Prostate gland (tissue), 2 donors: ENCODE results near the gene KRTAP19-8. TPM values are rescaled to one million over a fixed set of nuclear protein-coding genes. Genes with fewer than 3 reads are reported as not detected.

Source experiments
- DNase-seq: peaks from one replicate; pipeline ENCODE4 v3.0.0-alpha.2; 2019; ENCODE audit warnings: low spot score
- H3K27ac ChIP-seq, 2 donors: fragments of 200-600 bp; sonication (generic); 2 replicates each; pipeline ENCODE4 v1.5.1; 2017 to 2019
- H3K27me3 ChIP-seq: fragments of 200-600 bp; sonication (generic); replicated peaks from 2 replicates; pipeline ENCODE4 v1.5.1; 2019; ENCODE audit not compliant: insufficient read depth
- H3K36me3 ChIP-seq, 2 donors: fragments of 200-600 bp; sonication (generic); 1 replicate in 1 of 2; 2 replicates in 1 of 2; pipeline versions ENCODE4 v1.5.1 to v1.8.1; 2017 to 2019
- H3K4me1 ChIP-seq: fragments of 200-600 bp; sonication (generic); replicated peaks from 2 replicates; pipeline ENCODE4 v1.5.1; 2019
- H3K4me3 ChIP-seq, 2 donors: fragments of 200-600 bp; sonication (generic); 2 replicates each; pipeline ENCODE4 v1.5.1; 2017 to 2019
- H3K9me3 ChIP-seq: fragments of 200-600 bp; sonication (generic); 2 replicates; pipeline ENCODE4 v1.5.1; 2017
- POLR2A ChIP-seq: fragments of 450-650 bp; IDR thresholded peaks from one replicate; pipeline ENCODE4 v1.6.1; 2016; ENCODE audit warnings: antibody characterized with exemption, mild to moderate bottlenecking
- POLR2AphosphoS5 ChIP-seq: sonication (generic); formaldehyde crosslinking; IDR thresholded peaks from one replicate; pipeline ENCODE4 v1.6.1; 2017; ENCODE audit warnings: antibody characterized with exemption
- WGBS: methylation state at CpG from one replicate; pipeline ENCODE4 v1.1.5; 2018; 5-methylcytosine and 5-hydroxymethylcytosine counted together
- intact Hi-C: fragments of 100-400 bp; cut with DNase I; formaldehyde crosslinking; loops from one replicate; pipeline ENCODE4 v1.14.2; 2022
- total RNA-seq, 2 donors: library from RNA; depleted of rRNA; stranded (reverse); fragments of >200 nt; gene quantifications; one replicate each; pipeline ENCODE4 v1.1.0, GENCODE V29; 2016
- TF ChIP-seq, protein P1 (sequence below), 4 experiments: fragments of 200-600 bp in 2 of 4; fragments of 450-650 bp in 2 of 4; sonication (generic) in 2 of 4; IDR thresholded peaks; 1 replicate in 3 of 4; 2 replicates in 1 of 4; pipeline ENCODE4 v1.5.1; 2016 to 2019; ENCODE audit warnings: antibody characterized with exemption in 4 of 4, mild to moderate bottlenecking in 2 of 4, moderate library complexity in 2 of 4

Gene KRTAP19-8
- total RNA-seq, 2 donors from 2014 or later, result not detected

DNA sequence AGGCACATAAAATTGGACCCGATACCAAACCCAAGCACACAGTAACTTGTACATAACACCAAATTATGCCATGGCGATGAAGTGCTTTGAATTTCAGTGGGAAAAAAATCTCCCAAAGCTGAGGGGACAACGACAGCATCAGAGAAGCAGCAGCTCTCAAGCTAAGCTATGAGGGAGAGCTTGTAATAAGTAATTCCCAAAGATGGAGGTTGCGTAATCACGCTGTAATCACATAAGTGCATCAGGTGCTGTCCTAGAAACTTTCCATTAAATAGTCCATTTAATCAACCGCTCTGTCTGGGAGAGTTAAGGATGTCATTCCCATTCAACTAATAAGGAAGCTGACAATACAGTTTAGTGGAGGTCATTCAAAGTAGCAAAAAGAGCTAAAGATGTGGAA lies 37.6 kb upstream of the KRTAP19-8 start:
- intact Hi-C loops, result no loop called here
- H3K4me3 ChIP-seq, result no peak overlapping the region
- H3K36me3 ChIP-seq, result no peaks in the 10 kb centered on the region
- H3K27ac ChIP-seq, result no peak overlapping the region
- TF ChIP-seq, protein P1, sequence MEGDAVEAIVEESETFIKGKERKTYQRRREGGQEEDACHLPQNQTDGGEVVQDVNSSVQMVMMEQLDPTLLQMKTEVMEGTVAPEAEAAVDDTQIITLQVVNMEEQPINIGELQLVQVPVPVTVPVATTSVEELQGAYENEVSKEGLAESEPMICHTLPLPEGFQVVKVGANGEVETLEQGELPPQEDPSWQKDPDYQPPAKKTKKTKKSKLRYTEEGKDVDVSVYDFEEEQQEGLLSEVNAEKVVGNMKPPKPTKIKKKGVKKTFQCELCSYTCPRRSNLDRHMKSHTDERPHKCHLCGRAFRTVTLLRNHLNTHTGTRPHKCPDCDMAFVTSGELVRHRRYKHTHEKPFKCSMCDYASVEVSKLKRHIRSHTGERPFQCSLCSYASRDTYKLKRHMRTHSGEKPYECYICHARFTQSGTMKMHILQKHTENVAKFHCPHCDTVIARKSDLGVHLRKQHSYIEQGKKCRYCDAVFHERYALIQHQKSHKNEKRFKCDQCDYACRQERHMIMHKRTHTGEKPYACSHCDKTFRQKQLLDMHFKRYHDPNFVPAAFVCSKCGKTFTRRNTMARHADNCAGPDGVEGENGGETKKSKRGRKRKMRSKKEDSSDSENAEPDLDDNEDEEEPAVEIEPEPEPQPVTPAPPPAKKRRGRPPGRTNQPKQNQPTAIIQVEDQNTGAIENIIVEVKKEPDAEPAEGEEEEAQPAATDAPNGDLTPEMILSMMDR (IDR thresholded peaks at IDR 0.05), result no peak
- TF ChIP-seq POLR2AphosphoS5, result no peak
- TF ChIP-seq POLR2A, result no peak
- DNase-seq, result no peak
- H3K4me1 ChIP-seq, result no peaks in the 10 kb centered on the region
- WGBS, result 92% methylated on average over 6 of the region's 6 CpGs
- no peaks in the 10 kb centered on the region for H3K9me3 ChIP-seq
- no peaks in the 10 kb centered on the region for H3K27me3 ChIP-seq

DNA sequence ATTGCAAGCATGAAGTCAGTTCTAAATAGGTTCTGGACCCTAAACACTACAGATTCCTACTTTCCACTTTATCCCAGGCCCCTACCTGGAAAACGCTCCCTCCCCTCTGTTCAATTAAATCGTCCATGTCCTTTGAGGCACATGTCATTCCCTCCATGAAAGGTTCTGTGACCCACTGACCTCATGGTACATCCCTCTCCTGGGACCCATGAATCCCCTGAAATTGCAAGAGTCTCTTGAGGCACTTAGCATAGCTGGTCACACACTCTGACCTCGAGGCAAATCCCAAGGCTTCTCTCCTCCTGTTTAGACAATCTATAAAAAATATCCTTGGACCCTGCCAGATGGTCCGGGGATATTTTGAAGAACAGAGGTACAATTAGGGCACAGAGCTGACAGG lies 34.3 kb upstream of the KRTAP19-8 start:
- Histone ChIP-seq H3K9me3 (no peaks in the 10 kb centered on the region), H3K27ac (no peak overlapping the region), H3K4me3 (no peak overlapping the region), H3K27me3 (no peaks in the 10 kb centered on the region), H3K4me1 (no peaks in the 10 kb centered on the region), H3K36me3 (no peaks in the 10 kb centered on the region)
- TF ChIP-seq POLR2A, result no peak
- no peak for TF ChIP-seq POLR2AphosphoS5
- WGBS, result 48% methylated on average over 4 of the region's 4 CpGs
- intact Hi-C loops, result no loop called here
- no peak for DNase-seq

DNA sequence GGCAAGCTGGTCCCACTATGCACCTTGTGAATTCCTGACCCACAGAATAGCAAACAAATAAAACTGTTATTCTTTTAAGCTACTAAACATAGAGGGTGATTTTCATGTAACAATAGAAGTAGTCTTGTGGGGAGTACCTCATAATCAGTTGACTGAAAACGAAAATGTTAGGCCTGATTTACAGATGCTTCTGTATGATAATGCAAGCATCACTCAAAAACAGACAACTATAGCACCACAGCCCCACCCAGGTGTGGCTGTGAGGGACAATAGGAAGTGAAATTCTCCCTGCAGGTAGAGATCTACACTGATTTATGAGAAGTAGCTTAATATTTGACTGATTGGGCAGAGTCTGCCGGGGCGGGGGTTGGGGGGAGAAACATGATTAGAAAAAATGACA lies 26.5 kb upstream of the KRTAP19-8 start:
- no peaks in the 10 kb centered on the region for H3K9me3 ChIP-seq
- intact Hi-C loops, result no loop called here
- H3K4me1 ChIP-seq, result no peaks in the 10 kb centered on the region
- TF ChIP-seq POLR2AphosphoS5 (no peak), POLR2A (no peak)
- TF ChIP-seq, protein P1 (IDR thresholded peaks at IDR 0.05), result no peak
- H3K36me3 ChIP-seq, result no peaks in the 10 kb centered on the region
- 79% methylated on average over 3 of the region's 3 CpGs for WGBS
- DNase-seq, result no peak
- H3K27ac ChIP-seq, result no peak overlapping the region
- no peak overlapping the region for H3K4me3 ChIP-seq
- no peaks in the 10 kb centered on the region for H3K27me3 ChIP-seq

DNA sequence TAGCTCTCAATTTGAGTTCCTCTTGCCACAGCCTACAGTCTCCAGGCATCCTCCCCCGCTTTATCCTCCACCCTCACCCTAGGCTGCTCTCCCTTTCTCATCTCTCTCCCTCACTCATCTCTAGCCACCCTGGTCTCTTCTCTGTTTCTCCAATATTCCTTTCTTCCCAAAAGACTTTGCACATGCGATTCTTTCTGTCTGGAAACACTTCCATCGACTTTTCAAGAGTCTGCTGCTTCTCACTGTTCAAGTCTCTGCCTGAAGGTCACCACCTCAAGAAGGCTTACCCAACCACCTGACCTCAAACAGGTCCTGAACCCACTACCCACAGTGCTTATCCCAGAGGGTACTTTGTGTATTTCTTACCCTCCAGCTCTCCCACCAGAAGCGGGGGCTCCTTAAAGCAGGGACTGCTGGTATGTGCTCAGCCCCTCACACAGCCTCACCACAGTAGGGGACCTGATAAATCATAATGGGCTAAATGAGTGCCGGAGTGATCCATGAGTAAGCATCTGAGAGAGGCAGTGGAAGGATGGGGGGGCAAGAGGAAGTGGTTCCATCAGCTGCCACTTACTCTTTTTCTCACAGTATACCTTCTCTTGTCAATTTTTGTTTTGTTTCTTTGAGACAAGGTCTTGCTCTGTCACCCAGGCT lies 14.3 kb upstream of the KRTAP19-8 start:
- Histone ChIP-seq H3K4me1 (no peaks in the 10 kb centered on the region), H3K27ac (no peak overlapping the region), H3K27me3 (no peaks in the 10 kb centered on the region), H3K4me3 (no peak overlapping the region), H3K9me3 (no peaks in the 10 kb centered on the region), H3K36me3 (no peaks in the 10 kb centered on the region)
- TF ChIP-seq POLR2AphosphoS5, result no peak
- TF ChIP-seq POLR2A, result no peak
- TF ChIP-seq, protein P1 (IDR thresholded peaks at IDR 0.05), result no peak
- DNase-seq, result no peak
- intact Hi-C loops, result no loop called here
- 91% methylated on average over 5 of the region's 5 CpGs for WGBS

DNA sequence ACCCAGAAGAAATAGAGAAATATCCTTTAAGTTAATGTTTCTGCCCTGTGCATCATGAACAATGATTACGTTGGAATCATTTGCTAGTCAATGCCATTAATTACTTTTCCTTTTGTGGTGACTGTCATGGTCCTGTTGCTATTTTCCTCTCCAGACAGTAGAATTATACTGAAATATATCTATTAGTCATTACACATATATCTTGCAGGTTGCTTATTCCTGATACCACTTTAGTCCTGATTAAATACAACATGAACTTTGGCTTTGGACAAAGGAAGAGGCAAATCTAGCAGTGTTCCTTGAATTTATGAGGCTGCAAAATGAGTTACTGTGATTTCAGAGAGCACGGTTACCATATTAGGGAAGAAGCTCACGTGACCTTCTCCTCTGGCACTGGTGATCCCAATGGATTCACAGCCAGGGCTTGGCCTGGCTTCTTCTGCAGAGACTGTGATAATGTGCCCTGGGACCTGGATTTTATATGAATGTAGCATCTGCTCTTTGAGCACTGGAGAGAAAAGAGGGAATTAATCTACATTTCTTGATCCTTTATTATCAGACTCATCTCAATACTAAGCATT lies 12.4 kb upstream of the KRTAP19-8 start:
- Histone ChIP-seq H3K4me1 (no peaks in the 10 kb centered on the region), H3K4me3 (no peak overlapping the region), H3K27ac (no peak overlapping the region), H3K36me3 (no peaks in the 10 kb centered on the region), H3K27me3 (no peaks in the 10 kb centered on the region), H3K9me3 (no peaks in the 10 kb centered on the region)
- intact Hi-C loops, result no loop called here
- whole genome bisulfite sequencing, result 81% methylated on average over 3 of the region's 3 CpGs
- no peak for DNase-seq
- TF ChIP-seq, protein P1 (IDR thresholded peaks at IDR 0.05), result no peak
- TF ChIP-seq POLR2A (no peak), POLR2AphosphoS5 (no peak)
